ENCODE results near the gene MED13. TPM values are rescaled to one million over a fixed set of nuclear protein-coding genes. Genes with fewer than 3 reads are reported as not detected.

MED13 gene, protein sequence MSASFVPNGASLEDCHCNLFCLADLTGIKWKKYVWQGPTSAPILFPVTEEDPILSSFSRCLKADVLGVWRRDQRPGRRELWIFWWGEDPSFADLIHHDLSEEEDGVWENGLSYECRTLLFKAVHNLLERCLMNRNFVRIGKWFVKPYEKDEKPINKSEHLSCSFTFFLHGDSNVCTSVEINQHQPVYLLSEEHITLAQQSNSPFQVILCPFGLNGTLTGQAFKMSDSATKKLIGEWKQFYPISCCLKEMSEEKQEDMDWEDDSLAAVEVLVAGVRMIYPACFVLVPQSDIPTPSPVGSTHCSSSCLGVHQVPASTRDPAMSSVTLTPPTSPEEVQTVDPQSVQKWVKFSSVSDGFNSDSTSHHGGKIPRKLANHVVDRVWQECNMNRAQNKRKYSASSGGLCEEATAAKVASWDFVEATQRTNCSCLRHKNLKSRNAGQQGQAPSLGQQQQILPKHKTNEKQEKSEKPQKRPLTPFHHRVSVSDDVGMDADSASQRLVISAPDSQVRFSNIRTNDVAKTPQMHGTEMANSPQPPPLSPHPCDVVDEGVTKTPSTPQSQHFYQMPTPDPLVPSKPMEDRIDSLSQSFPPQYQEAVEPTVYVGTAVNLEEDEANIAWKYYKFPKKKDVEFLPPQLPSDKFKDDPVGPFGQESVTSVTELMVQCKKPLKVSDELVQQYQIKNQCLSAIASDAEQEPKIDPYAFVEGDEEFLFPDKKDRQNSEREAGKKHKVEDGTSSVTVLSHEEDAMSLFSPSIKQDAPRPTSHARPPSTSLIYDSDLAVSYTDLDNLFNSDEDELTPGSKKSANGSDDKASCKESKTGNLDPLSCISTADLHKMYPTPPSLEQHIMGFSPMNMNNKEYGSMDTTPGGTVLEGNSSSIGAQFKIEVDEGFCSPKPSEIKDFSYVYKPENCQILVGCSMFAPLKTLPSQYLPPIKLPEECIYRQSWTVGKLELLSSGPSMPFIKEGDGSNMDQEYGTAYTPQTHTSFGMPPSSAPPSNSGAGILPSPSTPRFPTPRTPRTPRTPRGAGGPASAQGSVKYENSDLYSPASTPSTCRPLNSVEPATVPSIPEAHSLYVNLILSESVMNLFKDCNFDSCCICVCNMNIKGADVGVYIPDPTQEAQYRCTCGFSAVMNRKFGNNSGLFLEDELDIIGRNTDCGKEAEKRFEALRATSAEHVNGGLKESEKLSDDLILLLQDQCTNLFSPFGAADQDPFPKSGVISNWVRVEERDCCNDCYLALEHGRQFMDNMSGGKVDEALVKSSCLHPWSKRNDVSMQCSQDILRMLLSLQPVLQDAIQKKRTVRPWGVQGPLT (N-terminal part only)
- total RNA-seq = 10 to 100 TPM; 80.1 to 80.4 TPM
- 10 to 100 TPM in 1 of 2 donors, 1 to 10 TPM in 1; 4.8 to 14.8 TPM for polyA plus RNA-seq
- long read RNA-seq, donor 1, partial matches to known transcripts = 3 of 17 reads
- long read RNA-seq, donor 1, other reads (novel, unspliced or antisense) = 14 of 17 reads
- long read RNA-seq, donor 2, partial matches to known transcripts = 8 of 18 reads
- long read RNA-seq, donor 2, other reads (novel, unspliced or antisense) = 10 of 18 reads

DNA sequence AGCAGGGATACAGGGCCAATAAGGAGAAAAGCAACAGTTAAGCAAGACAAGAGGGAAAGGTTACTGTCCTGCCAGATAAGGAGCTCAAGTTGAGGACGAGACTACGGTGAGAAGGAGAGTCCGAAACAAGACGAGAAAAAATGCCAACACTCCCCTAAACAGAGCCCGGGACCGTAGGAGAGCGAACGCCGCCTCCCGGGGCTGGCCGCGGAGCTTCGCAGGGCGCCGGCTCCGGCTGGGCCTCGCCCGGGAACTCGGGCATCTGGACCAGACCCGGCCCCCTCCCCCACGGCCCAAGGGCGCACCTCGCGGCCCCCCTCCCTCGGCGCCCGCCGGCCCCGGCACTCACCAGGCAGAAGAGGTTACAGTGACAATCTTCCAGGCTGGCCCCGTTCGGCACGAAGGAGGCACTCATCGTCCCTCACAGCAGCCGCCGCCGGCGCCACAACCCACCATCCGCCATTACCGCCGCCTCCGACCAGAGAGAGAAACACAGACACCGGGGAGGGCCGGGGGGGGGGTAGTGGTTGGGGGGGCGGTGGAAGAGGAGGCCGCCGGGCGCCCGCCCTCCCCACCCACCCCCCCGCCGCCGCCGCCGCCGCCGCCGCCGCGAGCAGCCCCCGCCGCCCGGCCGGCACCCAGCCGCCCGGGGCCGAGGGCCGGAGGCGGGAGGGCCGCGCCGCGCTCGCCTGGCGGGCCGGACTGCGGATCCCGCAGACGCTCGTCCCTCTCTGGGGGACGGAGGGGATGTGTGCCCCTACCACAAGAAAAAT, at the start of gene MED13:
MED13 (minus strand) TSS at position 488 of the 773 bp plus-strand sequence; CDS start at position 415, 73 bp downstream.
- Histone ChIP-seq H3K9me3 (ENCODE audit: control insufficient read depth, low read length) (no peaks in the 10 kb centered on the region), H3K27me3 (ENCODE audit: control insufficient read depth in 1 of 2, insufficient read depth in 2 of 2, low read length in 1 of 2) (no peaks in the 10 kb centered on the region), H3K4me3 (ENCODE audit: low read length in 2 of 2) (peak within 1 kb of the TSS; percentile 97), H3K27ac (ENCODE audit: low read depth in 1 of 2, low read length in 2 of 2) (peak within 1 kb of the TSS; percentile 92 to 94), H3K36me3 (ENCODE audit: control insufficient read depth in 1 of 2, insufficient read depth in 2 of 2, low read length in 1 of 2) (no peaks in the 10 kb centered on the region), H3K4me1 (ENCODE audit: control insufficient read depth in 1 of 2, insufficient read depth in 2 of 2, low read length in 2 of 2) (no peaks in the 10 kb centered on the region)
- WGBS, 2 donors = 1% methylated on average over 30 to 79 of the region's 79 CpGs
- ATAC-seq (ENCODE audit: low FRiP score) (peak; percentile 73), DNase-seq (peak; percentile 74 to 89)
- intact Hi-C loops (cut with DNase I) = loop anchor here (10.0 kb wide), 2 partner anchors 140 to 650 kb away; partner anchors contain the start of gene INTS2 (in 2 of the 2)

DNA sequence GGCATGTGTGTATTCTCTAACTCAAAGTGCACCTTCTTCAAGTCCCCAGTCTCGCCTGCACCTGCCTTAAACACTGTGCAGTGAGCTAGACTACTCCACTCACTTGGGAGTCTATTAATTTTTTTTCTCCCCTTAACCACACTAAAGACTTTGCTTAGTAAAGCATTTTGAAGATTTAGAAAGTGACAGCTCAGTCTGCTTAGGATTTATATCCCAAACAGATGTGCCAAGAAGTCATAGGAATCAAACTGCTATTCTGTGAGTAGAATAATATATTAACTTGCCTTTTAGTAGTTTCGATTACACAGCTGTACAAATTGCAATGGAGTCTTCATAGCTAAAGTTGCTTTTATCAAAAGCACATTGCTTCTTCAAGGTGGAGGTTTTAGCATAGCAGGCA, 47.2 kb upstream of the MED13 start:
- Histone ChIP-seq H3K4me3 (ENCODE audit: low read length in 2 of 2) (no peak overlapping the region), H3K27me3 (ENCODE audit: control insufficient read depth in 1 of 2, insufficient read depth in 2 of 2, low read length in 1 of 2) (no peaks in the 10 kb centered on the region), H3K27ac (ENCODE audit: low read depth in 1 of 2, low read length in 2 of 2) (no peak overlapping the region), H3K36me3 (ENCODE audit: control insufficient read depth in 1 of 2, insufficient read depth in 2 of 2, low read length in 1 of 2) (no peaks in the 10 kb centered on the region), H3K4me1 (ENCODE audit: control insufficient read depth in 1 of 2, insufficient read depth in 2 of 2, low read length in 2 of 2) (no peaks in the 10 kb centered on the region), H3K9me3 (ENCODE audit: control insufficient read depth, low read length) (no peaks in the 10 kb centered on the region)
- intact Hi-C loops (cut with DNase I) = no loop called here
- ATAC-seq (ENCODE audit: low FRiP score) (no peak), DNase-seq (no peak)
- WGBS, 2 donors = 73 to 80% methylated on average over 2 of the region's 2 CpGs

DNA sequence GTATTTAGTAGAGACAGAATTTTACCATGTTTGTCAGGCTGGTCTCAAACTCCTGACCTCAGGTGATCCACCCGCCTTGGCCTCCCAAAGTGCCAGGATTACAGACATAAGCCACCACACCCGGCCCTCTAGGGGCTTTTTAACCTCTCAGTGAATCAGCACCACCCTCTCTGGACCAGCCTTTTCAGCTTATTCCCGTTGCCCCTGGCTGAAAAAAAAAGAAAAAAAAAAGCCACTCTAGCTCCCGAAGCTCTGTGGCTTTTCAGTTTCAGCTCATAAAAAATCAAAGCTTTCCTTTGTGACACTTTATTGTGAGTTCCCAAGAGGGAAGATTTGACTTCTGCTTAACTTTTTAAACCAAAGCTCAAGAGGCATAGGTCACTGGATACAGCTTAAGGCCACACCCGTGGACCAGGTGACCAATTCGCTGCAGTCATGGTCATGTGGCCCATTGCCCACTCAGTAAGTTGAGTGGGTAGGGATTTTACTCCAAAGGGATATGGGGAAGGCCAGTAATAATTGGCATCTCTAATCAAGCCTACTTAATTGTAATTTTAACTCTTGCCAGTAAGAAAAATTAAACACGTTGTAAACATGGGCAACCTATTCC, 46.6 kb upstream of the MED13 start:
- Histone ChIP-seq H3K4me1 (ENCODE audit: control insufficient read depth in 1 of 2, insufficient read depth in 2 of 2, low read length in 2 of 2) (no peaks in the 10 kb centered on the region), H3K4me3 (ENCODE audit: low read length in 2 of 2) (no peak overlapping the region), H3K27me3 (ENCODE audit: control insufficient read depth in 1 of 2, insufficient read depth in 2 of 2, low read length in 1 of 2) (no peaks in the 10 kb centered on the region), H3K27ac (ENCODE audit: low read depth in 1 of 2, low read length in 2 of 2) (no peak overlapping the region), H3K9me3 (ENCODE audit: control insufficient read depth, low read length) (no peaks in the 10 kb centered on the region), H3K36me3 (ENCODE audit: control insufficient read depth in 1 of 2, insufficient read depth in 2 of 2, low read length in 1 of 2) (no peaks in the 10 kb centered on the region)
- intact Hi-C loops (cut with DNase I) = no loop called here
- ATAC-seq (ENCODE audit: low FRiP score) (no peak), DNase-seq (no peak)
- WGBS, 2 donors = 65 to 72% methylated on average over 7 of the region's 7 CpGs

DNA sequence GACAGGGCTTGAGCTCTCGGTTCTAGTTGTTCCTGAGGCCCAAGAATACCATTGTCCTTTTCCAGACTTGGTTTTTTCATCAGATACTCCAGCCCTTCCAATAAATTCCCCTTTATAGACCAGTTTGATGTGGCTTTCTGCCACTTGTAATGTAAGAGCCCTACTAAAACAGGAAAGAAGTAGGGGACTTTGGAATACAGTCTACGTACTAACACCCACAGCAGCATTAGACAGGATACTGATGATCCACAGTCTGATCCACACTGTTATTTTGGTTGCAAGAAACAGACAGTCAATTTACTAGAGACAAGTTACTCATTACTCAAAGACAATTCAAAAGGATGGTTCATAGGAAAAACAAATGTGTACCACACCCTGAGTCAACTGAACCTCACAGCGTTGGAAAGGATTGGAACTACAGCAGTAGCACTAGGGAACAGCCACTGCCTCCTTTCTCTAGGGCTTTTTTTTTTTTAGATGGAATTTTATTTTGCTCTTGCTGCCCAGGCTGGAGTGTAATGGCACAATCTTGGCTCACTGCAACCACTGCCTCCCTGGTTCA, 45.9 kb upstream of the MED13 start:
- Histone ChIP-seq H3K27ac (ENCODE audit: low read depth in 1 of 2, low read length in 2 of 2) (no peak overlapping the region), H3K27me3 (ENCODE audit: control insufficient read depth in 1 of 2, insufficient read depth in 2 of 2, low read length in 1 of 2) (no peaks in the 10 kb centered on the region), H3K36me3 (ENCODE audit: control insufficient read depth in 1 of 2, insufficient read depth in 2 of 2, low read length in 1 of 2) (no peaks in the 10 kb centered on the region), H3K4me1 (ENCODE audit: control insufficient read depth in 1 of 2, insufficient read depth in 2 of 2, low read length in 2 of 2) (no peaks in the 10 kb centered on the region), H3K9me3 (ENCODE audit: control insufficient read depth, low read length) (no peaks in the 10 kb centered on the region), H3K4me3 (ENCODE audit: low read length in 2 of 2) (no peak overlapping the region)
- WGBS, 2 donors = 70 to 74% methylated on average over 3 of the region's 3 CpGs
- no peak for DNase-seq
- no peak for ATAC-seq (ENCODE audit: low FRiP score)
- intact Hi-C loops (cut with DNase I) = no loop called here

DNA sequence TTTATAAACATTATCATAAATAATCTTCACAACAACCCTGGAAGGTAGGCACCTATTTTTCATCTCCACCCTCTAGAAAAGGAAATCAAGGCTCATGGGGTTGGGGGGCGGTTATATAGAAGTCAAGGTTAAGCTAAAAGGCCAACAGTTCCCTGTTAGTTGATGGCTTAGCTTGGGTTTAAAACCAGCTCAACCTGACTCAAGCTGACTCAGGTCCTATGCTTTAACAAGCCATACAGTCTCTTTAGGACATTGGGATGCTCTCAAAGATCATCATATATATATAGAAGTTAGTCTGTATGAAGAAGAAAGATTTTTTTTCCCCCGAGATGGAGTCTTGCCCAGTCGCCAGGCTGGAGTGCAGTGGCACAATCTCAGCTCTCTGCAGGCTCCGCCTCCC, 44.8 kb upstream of the MED13 start:
- no peaks in the 10 kb centered on the region for H3K9me3 ChIP-seq (ENCODE audit: control insufficient read depth, low read length)
- peaks cover 0 to 6% of the 10 kb centered on the region in 2 donors for H3K4me1 ChIP-seq (ENCODE audit: control insufficient read depth in 1 of 2, insufficient read depth in 2 of 2, low read length in 2 of 2)
- H3K4me3 ChIP-seq (ENCODE audit: low read length in 2 of 2) = no peak overlapping the region
- no peaks in the 10 kb centered on the region for H3K36me3 ChIP-seq (ENCODE audit: control insufficient read depth in 1 of 2, insufficient read depth in 2 of 2, low read length in 1 of 2)
- intact Hi-C loops (cut with DNase I) = no loop called here
- WGBS, 2 donors = 85 to 93% methylated on average over 4 of the region's 4 CpGs
- H3K27ac ChIP-seq (ENCODE audit: low read depth in 1 of 2, low read length in 2 of 2) = no peak overlapping the region
- no peaks in the 10 kb centered on the region for H3K27me3 ChIP-seq (ENCODE audit: control insufficient read depth in 1 of 2, insufficient read depth in 2 of 2, low read length in 1 of 2)
- ATAC-seq (ENCODE audit: low FRiP score) (no peak), DNase-seq (no peak)

DNA sequence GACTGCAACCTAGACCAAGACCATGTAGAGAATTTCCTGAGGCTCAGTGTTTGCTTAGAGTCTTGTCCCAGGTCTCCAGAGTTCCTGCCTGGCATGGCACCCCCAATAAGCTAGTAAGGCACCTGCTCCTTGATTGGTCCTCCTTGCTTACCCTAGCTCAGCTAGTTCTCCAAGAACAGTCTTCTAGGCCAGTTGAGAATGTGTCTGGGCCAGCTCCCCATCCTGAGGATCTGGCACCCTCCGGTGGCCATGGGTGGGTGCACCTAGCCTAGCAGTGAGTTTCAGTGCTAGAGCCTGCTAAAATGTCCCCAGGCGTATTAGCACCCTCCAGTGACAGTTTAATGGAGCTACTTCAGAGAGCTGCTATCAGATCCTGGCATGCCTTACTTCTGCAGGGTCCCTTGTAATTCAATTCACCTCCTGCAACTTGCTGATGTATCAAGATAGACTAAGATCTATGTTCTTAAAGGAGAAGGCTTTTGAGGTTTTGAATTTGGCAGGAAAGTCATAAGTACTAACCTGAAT, 44.4 kb upstream of the MED13 start:
- Histone ChIP-seq H3K36me3 (ENCODE audit: control insufficient read depth in 1 of 2, insufficient read depth in 2 of 2, low read length in 1 of 2) (no peaks in the 10 kb centered on the region), H3K27ac (ENCODE audit: low read depth in 1 of 2, low read length in 2 of 2) (no peak overlapping the region), H3K9me3 (ENCODE audit: control insufficient read depth, low read length) (no peaks in the 10 kb centered on the region), H3K4me3 (ENCODE audit: low read length in 2 of 2) (no peak overlapping the region), H3K4me1 (ENCODE audit: control insufficient read depth in 1 of 2, insufficient read depth in 2 of 2, low read length in 2 of 2) (peaks cover 0 to 6% of the 10 kb centered on the region in 2 donors), H3K27me3 (ENCODE audit: control insufficient read depth in 1 of 2, insufficient read depth in 2 of 2, low read length in 1 of 2) (no peaks in the 10 kb centered on the region)
- intact Hi-C loops (cut with DNase I) = no loop called here
- ATAC-seq (ENCODE audit: low FRiP score) = no peak
- WGBS, 2 donors = 31 to 39% methylated on average over 2 of the region's 2 CpGs
- peak in 1 of 2 donors; percentile 64 for DNase-seq

DNA sequence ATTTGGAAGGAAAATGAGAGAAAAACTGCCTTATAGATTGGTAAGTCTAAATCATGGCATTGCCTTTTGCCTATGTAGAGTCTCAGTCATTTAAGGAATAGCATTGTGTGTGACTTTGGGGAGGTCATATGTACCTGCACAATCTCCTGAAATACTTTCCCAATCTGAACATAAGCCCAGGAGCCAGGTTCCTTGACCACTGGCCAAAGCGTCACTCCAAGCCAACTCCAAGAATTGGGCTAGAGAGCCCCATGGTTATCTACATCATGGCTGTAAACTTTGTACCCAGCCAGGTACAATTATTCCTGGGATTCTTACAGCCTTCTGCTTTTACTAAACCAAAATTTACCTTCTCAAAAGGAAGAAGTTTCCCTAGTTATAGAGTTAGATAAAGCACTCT, 40.8 kb upstream of the MED13 start:
- intact Hi-C loops (cut with DNase I) = no loop called here
- ATAC-seq (ENCODE audit: low FRiP score) (no peak), DNase-seq (no peak)
- 95 to 98% methylated on average over 1 of the region's 1 CpG for WGBS, 2 donors
- Histone ChIP-seq H3K27ac (ENCODE audit: low read depth in 1 of 2, low read length in 2 of 2) (no peak overlapping the region), H3K27me3 (ENCODE audit: control insufficient read depth in 1 of 2, insufficient read depth in 2 of 2, low read length in 1 of 2) (no peaks in the 10 kb centered on the region), H3K36me3 (ENCODE audit: control insufficient read depth in 1 of 2, insufficient read depth in 2 of 2, low read length in 1 of 2) (no peaks in the 10 kb centered on the region), H3K4me1 (ENCODE audit: control insufficient read depth in 1 of 2, insufficient read depth in 2 of 2, low read length in 2 of 2) (peaks cover 0 to 8% of the 10 kb centered on the region in 2 donors), H3K9me3 (ENCODE audit: control insufficient read depth, low read length) (no peaks in the 10 kb centered on the region), H3K4me3 (ENCODE audit: low read length in 2 of 2) (no peak overlapping the region)
